HG03442 (cell line): ENCODE results near the gene TSSK2.
A peak's percentile ranks its signal among the peaks of the same experiment; 100 is the strongest.

ENCODE experiments used
- ATAC-seq: cut with Tn5 transposase; IDR thresholded peaks from one replicate; pipeline ENCODE4 v1.9.1; 2021; ENCODE audit warnings: mild to moderate bottlenecking, moderate library complexity; ENCODE audit not compliant: unreplicated experiment

Gene TSSK2

DNA sequence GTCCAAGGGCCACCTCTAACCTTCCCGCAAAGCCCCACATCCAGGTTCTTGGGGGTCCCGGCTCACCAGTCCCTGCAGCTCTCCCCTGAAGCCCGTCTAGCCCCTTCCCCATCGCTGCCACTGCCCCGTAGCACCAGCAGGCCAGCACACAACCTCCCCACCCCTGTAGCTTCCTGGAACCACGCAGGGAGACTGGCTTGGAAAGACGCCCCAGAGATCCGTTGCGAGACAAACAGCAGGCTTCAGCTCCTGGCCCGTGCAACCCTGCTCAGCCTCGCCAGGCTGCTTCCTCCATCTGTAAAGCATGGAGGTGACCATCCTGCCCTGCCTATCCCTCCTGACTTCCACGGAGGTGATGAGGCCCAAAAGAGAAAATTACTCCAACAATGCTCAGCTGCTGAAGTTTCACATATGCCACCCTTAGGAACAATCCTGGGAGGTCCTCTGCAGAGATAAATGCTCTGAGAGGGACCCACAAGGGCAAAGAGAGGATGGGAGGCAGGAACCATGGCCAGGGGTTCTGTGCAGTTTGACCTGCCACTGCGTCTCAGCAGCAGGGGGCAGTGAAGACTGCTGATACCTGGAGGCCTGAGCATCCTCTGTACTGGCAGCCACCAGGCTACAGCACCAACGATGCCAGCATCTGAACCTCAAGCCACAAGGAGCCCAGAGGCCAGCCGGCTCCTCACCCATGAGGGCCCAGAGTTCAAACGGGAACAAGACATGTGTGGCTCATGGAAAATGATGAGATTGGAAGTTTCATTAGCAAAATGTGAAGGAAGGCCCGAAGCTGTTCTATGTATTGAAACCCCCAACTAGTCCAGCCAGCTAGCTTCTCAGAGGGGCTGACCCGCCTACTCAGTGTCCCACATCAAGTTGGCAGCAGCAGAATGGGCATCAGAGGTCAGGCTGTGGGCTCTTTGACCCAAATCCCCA is 25.0 kb upstream of the TSSK2 start:
- no peak for ATAC-seq

DNA sequence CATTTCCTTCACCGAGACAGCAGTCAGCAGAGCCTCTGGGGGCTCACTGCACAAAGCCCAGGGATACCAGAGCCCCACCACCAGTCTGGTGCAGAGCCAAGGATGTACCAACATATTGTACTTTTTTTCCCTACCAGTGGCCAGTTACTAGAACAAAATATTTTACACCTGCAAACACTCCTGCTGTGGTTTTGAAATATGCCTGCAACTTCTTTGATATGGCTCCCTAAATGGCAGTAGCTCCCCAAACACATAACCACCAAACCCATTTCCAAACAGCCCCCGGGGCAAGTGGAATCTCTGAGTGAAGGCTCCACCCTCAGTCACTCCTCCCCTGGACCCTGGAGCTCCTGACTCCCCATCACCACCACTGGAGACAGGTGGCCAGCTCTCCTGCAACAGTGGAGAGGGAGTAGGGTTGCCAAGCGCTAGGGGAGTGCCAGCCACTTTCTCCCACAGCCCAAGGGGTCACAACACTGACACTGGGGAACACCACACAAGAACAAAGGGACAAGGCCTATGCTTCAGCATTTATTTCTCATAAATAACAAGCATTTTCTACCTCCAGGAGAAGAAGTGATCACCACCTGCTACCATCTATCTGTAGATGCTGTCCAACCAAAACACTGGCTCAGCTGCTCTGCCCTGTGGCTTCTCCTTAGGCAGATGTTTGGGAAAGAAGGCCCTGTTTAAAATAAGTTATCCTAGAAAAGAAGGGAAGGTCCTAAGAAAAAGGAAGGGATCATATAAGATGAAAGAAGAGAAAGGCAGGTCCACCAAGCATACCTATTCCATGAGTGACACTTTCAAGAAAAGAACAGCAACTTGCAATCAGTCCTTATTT is 24.0 kb upstream of the TSSK2 start:
- no peak for ATAC-seq

DNA sequence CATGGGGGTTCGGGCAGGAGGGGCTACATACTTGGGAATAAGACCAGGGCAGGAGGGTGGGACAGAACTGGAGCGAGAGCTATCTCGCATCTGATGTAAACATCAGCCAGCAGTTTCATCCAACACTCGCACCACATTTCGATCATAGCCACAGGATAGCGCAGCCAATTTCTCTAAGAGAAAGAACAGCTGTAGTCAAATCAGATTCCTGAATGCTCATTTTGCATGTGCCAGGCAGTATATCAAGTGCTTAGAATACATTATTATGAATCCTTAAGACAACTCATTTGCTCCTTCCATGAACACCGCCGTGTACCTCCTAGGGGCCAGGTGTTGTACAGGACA is 23.4 kb upstream of the TSSK2 start:
- ATAC-seq, result no peak

DNA sequence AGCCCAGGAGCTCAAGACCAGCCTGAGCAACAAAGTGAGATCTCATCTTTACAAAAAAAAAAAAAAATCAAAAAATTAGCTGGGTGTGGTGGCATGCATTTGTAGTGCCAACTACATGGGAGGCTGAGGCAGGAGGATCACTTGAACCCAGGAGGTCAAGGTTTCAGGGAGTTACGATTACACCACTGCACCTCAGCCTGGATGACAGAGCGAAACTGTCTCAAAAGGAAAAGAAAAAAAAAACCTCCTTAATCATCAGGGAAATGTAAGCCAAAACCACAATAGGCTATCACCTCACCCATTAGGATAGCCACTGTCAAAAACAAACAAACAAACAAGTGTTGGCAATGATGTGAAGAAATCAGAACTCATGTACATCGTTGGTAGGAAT is 22.3 kb upstream of the TSSK2 start:
- no peak for ATAC-seq

DNA sequence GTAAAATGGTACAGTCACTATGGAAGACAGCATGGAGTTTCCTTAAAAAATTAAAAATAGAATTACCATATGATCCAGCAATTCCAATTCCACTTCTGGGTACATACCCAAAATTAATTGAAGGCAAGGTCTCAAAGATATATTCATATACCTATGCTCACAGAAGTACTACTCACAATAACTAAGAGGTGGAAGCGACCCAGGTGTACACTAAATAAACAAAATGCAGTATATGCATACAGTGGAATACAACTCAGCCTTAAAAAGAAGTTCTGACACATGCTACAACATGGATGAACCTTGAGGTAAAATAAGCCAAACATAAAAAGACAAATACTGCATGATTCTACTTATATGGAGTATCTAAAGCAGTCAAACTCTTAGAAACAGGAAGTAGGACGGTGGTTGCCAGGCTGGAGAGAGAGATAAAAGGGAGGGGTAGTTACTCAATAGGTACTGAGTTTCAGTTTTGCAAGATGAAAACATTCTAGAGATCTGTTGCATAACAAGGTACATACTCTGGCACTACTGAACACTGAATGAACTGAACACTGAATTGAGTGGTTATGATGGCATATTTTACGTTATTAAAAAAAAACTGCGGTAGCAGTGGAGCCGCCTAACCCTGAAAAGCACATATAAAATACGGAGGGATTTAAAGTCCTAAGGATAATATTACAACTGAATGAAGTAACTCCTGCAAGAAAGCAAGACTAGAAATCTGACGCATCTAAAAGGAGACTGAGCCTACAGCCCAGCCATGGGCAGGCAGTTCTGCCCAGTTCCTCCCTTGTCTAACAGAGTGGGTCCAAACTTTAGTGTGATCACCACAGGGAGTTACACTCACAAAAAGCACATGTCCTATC is 21.7 kb upstream of the TSSK2 start:
- ATAC-seq, result peak; percentile 73

DNA sequence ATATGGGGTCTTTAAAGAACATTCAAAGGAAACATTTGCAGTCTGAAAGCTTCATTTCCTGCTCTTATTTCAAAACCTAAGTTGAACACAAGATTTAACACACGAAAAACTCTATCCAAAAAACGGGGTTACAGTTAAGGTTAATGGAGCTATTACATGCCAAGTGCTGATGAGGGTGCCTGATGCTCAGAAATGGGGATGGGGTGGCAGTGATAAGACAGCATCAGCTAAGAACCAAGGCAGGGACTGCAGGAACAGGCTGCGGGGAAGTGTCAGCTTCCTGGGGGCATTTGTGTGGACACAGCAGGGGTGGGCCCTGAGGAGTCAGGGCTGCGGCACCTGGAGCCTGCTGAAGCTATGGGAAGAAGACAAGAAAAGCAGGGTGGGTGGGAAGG is 21.0 kb upstream of the TSSK2 start:
- ATAC-seq, result no peak

DNA sequence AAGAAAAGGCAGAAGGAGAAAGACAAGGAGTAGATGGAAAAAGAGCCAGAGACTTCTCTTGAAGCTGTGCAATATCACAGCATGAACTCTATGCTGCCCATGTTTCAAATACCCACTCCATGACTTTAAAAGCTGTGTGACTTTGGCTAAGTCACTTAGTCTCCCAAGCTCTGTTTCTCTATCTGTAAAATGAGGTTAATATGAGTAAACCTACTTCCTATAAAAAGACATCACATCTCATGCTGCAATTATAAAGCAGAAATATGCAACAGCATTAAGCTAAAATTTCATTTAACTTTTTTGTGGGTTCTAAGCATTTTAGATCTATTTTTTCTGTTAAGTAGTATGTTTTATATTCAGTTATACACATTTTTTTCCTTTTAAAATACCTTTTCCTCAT is 20.5 kb upstream of the TSSK2 start:
- no peak for ATAC-seq

DNA sequence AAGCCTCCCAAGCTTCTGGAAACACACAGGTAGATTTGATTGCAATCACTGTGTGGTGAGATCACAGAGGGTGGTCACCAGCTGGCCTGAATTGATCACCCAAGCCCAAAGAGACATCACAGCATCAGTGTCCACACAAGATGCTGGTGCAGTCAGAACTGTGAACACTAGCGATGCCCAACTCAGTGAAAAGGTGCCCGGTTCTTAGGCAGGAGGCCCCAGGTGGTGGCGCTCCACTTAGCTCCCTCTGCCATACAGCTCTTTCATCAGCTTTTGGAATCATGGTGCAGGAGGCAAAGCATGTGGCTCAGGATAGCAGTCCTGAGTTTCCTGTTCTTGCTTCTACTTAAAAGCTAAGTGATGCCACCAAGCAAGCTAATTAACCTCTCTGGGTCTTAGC is 20.0 kb upstream of the TSSK2 start:
- ATAC-seq, result no peak

DNA sequence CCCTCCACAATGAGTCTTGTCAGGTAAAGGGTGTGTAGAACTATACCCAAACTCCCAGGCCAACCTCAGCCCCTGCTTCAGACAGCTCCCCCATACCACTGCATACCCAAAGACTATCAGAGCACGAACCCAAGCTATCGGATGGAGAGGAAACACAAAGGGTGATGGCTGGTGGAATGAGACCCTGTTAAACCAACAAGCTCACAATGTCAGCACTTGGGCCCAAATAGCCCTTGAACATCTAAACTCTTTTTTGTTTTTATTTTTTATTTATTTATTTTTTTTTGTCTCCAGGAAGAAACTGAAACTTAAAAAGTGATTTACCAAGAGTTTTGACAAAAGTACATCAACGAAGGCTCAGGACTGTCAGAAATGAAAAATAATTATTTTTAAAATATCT is 19.5 kb upstream of the TSSK2 start:
- no peak for ATAC-seq

DNA sequence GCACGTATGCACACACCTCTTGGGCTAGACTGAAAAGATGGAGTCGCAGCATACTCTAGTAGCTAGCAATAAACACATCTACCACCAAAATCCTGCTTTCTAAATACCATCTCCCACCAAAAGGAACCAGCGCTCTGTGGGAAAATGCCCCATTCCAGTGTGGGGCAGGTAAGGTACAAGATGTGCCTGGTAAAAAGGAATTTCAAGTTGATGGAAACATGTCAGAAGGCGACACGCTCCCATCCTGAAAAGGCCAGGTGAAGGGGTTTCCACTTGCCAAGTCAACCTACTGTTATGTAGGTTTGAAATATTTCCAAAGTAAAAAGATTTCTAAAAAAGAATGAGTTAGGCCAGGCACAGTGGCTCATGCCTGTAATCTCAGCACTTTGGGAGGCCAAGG is 17.7 kb upstream of the TSSK2 start:
- no peak for ATAC-seq

DNA sequence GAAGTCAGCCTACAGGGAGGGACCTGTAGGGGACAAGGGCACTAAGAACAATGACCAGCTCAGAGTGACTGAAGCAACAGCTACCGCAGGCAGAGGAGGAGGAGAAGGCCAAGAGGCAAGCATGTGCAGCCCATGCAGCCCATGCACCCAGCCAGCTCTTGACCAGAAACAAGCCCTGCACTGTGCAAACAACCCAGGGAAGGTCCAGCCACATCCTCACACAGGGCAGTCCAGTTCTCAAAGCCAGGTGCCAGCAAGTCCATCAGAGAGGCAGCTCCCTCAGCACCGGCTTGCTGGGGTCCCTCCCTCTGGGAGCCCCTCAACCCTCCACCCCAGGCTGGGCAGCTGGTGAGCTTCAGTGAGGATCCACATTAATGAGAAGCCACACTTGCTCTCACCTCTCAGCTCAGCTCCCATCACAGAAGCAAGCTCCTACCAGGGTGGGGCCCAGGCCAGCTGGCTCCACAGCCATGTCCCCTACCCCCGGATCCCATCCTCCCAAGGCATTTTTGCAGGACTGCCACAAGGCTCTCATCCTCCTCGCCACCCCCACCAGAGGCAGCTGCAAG is 16.0 kb upstream of the TSSK2 start:
- ATAC-seq, result no peak

DNA sequence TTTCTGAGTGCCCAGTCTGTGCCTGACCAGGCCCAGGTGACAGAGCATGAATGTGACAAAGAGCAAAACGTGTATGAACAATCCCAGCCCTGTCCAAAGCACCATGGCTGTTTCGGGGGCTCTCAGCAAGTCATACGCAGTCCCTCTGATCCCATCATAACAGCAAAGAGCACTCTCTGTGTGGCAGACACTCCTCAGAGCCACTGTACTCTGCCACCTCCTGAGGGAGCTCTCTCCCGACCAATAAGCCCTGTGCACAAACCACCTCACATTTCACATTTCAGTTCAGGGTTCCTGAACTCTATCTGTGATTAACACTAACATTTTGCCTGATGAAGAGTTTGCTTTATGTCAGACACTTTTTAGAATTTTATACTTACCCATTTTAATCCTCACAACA is 15.5 kb upstream of the TSSK2 start:
- no peak for ATAC-seq

DNA sequence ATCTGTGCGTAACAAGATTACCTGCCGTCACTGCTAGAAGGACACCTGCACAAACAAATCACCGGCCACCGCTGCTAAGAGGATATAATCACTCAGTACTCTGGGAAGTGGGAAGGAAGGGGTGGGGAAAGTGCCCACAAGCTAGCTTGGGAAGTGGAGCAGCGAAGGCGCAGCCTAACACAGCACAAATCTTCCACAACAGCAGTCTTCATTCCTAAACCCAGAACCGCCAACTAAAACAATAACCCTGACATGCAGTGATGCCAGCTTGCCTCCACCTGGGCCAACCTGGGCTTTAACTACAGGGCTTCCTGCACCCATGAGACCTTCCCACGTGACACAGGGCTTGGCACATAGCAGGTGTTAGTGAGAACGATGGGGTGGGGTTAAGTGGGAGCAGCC is 14.0 kb upstream of the TSSK2 start:
- no peak for ATAC-seq

DNA sequence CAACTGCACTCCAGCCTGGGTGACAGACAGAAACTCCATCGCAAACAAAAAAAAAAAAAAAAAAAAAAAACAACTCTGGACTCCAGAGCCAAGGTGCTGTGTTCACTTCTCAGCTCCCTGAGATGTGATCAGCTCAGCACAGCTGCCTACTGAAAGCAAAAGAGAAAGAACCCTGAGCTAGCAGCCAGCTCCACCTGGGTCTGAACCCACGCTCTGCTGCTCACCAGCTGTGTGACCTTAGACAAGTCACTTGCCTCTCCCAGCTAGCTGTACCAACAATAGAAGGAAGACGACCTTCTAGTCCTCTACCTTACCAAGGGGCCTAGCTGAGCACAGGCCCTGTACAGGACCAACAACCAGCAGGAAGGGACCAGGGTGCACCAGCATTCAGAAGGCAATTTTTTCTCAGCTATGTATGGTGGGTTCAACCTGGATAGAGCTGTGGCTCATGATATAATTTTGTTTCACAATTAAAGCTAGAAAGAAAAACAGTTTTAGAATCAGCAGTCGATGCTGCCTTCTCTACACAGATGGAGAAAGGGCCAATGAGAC is 12.7 kb upstream of the TSSK2 start:
- ATAC-seq, result peak; percentile 36

DNA sequence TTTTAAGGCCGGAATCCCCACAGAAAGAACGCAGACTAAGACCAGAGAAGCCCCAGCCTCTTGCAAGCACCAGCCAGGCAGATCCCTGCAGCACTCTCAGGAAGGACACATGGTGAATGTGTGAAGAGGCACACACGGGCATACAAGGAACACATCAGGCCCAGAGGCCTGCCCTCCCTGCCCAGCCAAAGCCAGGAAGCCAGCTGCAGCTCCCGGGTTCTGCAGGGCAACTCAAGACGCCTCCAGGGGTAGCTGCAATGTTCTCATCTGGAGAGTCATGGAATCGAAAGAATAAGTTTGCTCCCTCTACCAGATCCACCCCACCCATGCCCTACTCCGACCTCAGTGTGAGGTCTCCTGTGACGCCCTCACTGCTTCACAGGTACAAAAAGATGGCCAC is 11.2 kb upstream of the TSSK2 start:
- no peak for ATAC-seq

DNA sequence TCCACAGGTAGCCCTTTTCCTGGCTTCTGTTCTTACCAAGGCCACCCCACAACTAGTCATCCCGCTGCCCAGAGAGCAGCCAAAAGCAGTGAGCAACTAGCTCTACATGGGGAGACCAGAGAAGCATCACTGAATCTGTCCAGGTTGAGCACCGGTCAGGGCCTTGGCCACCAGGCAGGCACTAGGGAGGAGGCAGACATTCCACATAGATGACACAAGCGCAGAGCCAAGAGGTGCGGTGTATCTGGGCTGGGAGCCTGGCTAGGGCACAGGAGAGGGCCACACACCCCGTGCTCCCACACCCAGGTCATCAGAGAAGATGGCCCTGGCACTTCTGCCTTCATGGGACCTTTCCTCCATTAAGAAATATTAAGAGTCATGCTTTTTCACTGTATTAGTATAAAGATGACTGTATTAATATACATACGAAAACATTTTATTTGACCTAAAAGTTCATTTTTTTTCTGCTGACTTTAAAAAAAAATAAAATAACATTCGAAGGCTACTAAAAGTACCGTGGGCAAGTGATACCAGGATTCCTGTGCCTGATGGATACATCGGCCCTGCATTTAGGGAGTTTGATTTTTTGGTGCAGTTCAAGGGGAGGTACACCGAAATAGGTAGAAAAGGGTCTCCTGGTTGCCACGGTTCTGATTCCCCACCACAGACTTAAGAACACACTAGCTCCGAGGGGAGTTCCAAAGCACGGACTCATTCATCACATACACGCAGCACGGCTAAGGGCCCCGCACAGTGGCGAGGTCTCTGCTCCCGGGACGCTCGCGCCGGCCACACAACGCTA is 10.1 kb upstream of the TSSK2 start:
- peak; percentile 5 for ATAC-seq

DNA sequence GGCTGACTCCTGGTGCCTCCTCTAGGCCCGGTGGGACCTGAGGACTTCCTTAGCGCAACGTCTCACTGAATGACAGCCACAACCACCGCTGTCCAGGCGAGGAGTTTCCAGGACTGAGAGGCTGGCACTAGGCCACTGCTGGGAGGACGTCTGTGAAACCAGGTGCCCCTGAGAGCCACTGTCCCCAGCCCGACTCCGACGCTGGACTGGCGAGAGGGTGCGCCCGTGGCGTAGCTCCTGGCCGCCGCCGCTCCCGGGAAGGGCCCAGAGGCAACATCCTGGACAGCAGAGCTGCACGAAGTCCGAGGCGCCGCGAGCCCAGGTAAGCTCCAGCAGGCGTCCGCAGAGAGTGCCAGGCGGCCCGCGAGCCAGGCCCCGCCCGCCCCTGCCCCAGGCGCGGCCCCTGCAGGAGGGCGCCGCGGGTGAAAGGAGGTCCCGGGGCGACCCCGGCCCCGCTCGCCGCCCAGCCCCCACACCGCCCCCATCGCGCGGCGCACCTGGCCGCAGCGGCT is 9.4 kb upstream of the TSSK2 start:
- peak; percentile 15 for ATAC-seq

DNA sequence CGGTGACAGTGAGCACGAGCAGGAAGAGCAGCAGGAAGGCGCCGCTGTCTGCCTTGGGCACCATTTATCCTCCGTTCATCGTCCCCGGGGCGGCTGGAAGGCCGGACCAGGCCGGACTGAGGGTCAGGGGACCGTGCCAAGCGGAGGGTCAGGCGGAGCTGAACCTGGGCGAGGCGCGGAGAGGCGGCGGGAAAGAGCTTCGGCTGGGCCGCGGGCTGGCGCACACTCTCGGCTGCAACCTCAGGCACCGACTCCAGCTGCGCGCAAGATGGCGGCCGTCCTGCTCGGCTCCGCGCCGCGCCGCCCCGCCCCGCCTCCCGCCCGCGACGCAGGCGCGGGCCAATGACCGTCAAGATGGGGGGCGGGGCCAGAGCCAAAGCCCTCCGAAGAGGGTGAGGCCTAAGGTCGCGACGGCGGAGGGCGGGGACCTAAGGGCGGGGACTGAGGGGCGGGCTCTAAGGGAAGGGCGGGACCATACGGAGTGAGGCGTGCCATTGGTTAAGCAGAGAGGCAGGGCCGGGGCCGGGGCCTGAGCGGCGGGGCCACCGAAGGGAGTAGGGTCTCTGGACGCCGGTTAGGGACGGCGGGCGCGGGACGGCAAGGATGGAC is 8.9 kb upstream of the TSSK2 start, which contains the start of gene DGCR2:
Gene DGCR2 (minus strand): TSS at position 270 of the 609 bp plus-strand sequence. CDS start 206 bp downstream, at position 64.
- ATAC-seq, result peak; percentile 75
